ENCODE data around the gene CREBZF.

The CREBZF gene

DNA sequence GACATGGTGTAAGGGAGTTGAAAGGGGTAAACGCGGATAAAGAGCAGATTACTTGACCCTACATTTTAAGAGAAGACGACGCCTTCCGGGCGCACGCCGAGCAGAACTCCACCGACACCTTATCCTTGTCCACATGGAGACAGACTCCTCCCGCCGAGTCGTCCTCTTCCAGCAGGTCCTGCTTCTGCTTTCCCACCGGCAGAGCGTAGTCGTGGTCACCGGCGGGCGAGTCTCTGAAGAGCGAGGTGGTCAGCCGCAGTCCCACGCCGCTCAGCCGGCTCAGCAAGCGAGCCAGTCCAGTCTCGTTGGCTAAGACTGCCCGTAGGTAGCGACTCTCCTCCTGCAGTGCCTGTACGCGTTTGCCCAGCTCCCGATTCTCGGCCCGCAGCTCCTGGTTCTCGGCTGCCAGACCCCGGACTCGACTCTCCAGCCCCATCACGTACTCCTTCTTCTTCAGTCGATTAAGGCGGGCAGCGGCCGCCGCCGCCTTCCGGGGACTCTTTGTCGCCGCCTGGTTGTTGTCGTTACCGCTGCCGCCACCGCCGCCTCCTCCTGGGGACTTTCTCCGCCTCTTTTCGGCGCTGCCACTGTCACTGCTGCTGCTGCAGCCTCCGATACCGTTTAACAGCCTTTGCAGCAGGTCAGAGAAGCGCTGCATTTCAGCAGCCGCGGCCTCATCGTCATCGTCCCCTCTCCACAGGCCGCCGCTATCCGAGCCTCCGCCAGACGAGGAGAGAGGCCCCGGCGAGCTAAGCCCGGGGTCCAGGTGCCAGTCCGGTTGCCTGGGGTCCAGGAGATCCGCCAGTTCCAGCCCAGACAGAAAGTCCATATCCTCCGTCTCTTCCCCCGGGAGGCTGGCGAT, 945 bp downstream of the CREBZF start:
- peaks cover 26% of the 10 kb centered on the region for H3K4me1 ChIP-seq (ENCODE audit: insufficient read depth, poor library complexity, severe bottlenecking)
- TF ChIP-seq, protein P1, sequence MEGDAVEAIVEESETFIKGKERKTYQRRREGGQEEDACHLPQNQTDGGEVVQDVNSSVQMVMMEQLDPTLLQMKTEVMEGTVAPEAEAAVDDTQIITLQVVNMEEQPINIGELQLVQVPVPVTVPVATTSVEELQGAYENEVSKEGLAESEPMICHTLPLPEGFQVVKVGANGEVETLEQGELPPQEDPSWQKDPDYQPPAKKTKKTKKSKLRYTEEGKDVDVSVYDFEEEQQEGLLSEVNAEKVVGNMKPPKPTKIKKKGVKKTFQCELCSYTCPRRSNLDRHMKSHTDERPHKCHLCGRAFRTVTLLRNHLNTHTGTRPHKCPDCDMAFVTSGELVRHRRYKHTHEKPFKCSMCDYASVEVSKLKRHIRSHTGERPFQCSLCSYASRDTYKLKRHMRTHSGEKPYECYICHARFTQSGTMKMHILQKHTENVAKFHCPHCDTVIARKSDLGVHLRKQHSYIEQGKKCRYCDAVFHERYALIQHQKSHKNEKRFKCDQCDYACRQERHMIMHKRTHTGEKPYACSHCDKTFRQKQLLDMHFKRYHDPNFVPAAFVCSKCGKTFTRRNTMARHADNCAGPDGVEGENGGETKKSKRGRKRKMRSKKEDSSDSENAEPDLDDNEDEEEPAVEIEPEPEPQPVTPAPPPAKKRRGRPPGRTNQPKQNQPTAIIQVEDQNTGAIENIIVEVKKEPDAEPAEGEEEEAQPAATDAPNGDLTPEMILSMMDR (IDR thresholded peaks at IDR 0.05; ENCODE audit: poor library complexity, severe bottlenecking), result peak; percentile 58
- H3K27ac ChIP-seq (ENCODE audit: poor library complexity, severe bottlenecking), result peak overlapping the region; percentile 75
- no peaks in the 10 kb centered on the region for H3K27me3 ChIP-seq (ENCODE audit: insufficient read depth, poor library complexity, severe bottlenecking)
- no peaks in the 10 kb centered on the region for H3K9me3 ChIP-seq (ENCODE audit: severe bottlenecking)
- DNase-seq (ENCODE audit: low spot score) (no peak), ATAC-seq (ENCODE audit: low read depth) (peak; percentile 32)
- peak overlapping the region; percentile 74 for H3K4me3 ChIP-seq (ENCODE audit: severe bottlenecking)
- H3K36me3 ChIP-seq (ENCODE audit: low read depth), result peaks cover 50% of the 10 kb centered on the region

DNA sequence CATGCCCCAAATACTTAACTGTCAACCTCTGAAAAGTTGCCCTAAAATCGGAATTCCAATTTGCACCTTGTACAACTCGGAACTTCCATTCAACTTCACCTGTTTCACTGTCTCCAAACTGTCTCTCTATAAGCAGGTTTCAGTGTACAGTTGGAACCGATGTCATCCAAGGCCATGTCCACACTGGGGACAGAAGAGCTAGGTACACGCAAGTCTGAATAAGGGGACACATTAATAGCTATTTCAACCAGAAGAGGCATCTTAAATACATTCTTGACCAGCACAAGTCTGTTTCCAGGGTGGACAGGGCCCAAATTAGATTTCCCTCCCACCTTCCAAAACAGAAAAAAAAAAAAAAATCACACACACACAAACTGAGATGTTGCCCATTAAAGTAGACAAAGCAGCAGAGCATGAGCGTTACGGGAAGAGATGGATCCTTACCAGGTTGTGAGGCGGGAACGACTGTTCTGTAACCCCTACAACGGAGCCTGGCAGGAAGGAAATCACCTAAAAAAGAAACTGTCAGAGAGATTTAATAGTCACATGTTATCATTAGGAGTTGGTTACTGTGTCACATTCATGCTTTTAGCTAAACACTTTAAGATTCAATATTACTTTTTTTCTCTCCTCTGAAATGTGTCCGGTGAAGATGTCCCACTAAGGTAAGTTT, 1.7 kb downstream of the CREBZF start:
- TF ChIP-seq, protein P1 (IDR thresholded peaks at IDR 0.05; ENCODE audit: poor library complexity, severe bottlenecking), result no peak
- no peak for DNase-seq (ENCODE audit: low spot score)
- peaks cover 29% of the 10 kb centered on the region for H3K4me1 ChIP-seq (ENCODE audit: insufficient read depth, poor library complexity, severe bottlenecking)
- H3K4me3 ChIP-seq (ENCODE audit: severe bottlenecking), result peak overlapping the region; percentile 74
- H3K27me3 ChIP-seq (ENCODE audit: insufficient read depth, poor library complexity, severe bottlenecking), result no peaks in the 10 kb centered on the region
- peaks cover 58% of the 10 kb centered on the region for H3K36me3 ChIP-seq (ENCODE audit: low read depth)
- ATAC-seq (ENCODE audit: low read depth), result no peak
- no peaks in the 10 kb centered on the region for H3K9me3 ChIP-seq (ENCODE audit: severe bottlenecking)
- peak overlapping the region; percentile 75 for H3K27ac ChIP-seq (ENCODE audit: poor library complexity, severe bottlenecking)

DNA sequence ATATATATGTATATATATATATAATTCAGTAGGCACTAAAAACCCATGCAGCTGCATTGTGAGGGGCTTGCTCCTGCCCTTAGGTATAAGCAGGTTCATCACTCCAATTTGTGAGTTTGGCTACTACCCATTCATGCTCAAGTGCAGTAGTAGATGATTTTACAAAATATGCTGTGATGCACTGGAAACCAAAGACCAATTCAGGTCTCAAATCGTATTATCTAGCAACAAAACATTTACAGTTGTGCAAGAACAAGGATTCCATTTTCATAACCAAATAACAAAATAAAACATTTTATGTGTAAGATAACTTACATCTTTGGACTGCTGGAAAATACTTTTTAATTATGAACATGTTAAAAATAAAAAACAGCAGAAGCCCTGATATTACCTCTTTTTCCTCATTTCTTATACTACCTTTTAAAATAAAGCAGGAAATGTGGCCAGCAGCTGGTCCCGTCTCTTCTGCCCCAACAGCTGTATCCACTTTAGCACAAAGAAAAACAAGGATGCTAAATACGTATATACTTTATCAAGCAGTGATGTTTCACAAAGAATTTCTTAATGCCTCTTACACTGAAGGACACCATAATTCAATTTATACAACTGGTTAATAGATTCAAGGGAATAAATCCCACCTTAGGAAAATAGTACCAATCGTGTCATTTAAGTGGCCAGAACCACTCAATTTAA, 2.8 kb downstream of the CREBZF start:
- TF ChIP-seq, protein P1 (IDR thresholded peaks at IDR 0.05; ENCODE audit: poor library complexity, severe bottlenecking), result no peak
- no peaks in the 10 kb centered on the region for H3K9me3 ChIP-seq (ENCODE audit: severe bottlenecking)
- H3K4me3 ChIP-seq (ENCODE audit: severe bottlenecking), result peak overlapping the region; percentile 74
- peaks cover 69% of the 10 kb centered on the region for H3K36me3 ChIP-seq (ENCODE audit: low read depth)
- H3K4me1 ChIP-seq (ENCODE audit: insufficient read depth, poor library complexity, severe bottlenecking), result peaks cover 29% of the 10 kb centered on the region
- no peaks in the 10 kb centered on the region for H3K27me3 ChIP-seq (ENCODE audit: insufficient read depth, poor library complexity, severe bottlenecking)
- no peak for ATAC-seq (ENCODE audit: low read depth)
- no peak overlapping the region for H3K27ac ChIP-seq (ENCODE audit: poor library complexity, severe bottlenecking)
- DNase-seq (ENCODE audit: low spot score), result no peak

DNA sequence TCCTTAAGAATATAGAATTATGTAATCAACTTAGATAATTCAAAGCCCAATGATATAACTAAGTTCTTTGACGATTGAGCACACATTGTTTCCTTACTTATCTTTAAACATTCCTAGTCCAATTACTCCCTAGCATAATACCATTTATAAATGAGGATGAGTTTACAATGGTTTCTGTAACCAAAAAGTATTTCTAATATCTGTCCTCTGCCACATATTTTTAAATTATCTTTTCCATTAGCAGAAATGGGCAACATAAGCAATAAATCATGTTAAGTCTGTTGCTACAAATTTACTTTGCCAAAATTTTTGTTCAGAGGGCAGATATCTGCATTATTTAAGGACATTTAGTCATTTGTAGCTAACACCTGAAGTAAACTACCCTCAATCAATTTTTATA, 6.7 kb downstream of the CREBZF start:
- H3K27ac ChIP-seq (ENCODE audit: poor library complexity, severe bottlenecking), result no peak overlapping the region
- no peak for ATAC-seq (ENCODE audit: low read depth)
- H3K36me3 ChIP-seq (ENCODE audit: low read depth), result peaks cover 95% of the 10 kb centered on the region
- TF ChIP-seq, protein P1 (IDR thresholded peaks at IDR 0.05; ENCODE audit: poor library complexity, severe bottlenecking), result no peak
- H3K27me3 ChIP-seq (ENCODE audit: insufficient read depth, poor library complexity, severe bottlenecking), result no peaks in the 10 kb centered on the region
- no peaks in the 10 kb centered on the region for H3K9me3 ChIP-seq (ENCODE audit: severe bottlenecking)
- H3K4me1 ChIP-seq (ENCODE audit: insufficient read depth, poor library complexity, severe bottlenecking), result peaks cover 29% of the 10 kb centered on the region
- no peak for DNase-seq (ENCODE audit: low spot score)
- H3K4me3 ChIP-seq (ENCODE audit: severe bottlenecking), result no peak overlapping the region
